SU-DHL-6 (cell line): ENCODE data around the gene PVR.

Experiments
- H2AFZ ChIP-seq: fragments of 200-600 bp; sonication (generic); 2 replicates; pipeline ENCODE4 v1.6.1; 2014; ENCODE audit warnings: low read depth, mild to moderate bottlenecking, moderate library complexity, mixed read lengths, antibody characterized with exemption, low read length; ENCODE audit not compliant: severe bottlenecking
- H3F3A ChIP-seq: fragments of 200-600 bp; shearing (Covaris generic); 2 replicates; pipeline ENCODE4 v1.6.0; 2016; ENCODE audit warnings: antibody characterized with exemption, mild to moderate bottlenecking; ENCODE audit not compliant: insufficient read depth
- H3K27ac ChIP-seq: fragments of 200-600 bp; sonication (generic); 2 replicates; pipeline ENCODE4 v1.5.1; 2016; ENCODE audit warnings: low read depth, mild to moderate bottlenecking, low read length, moderate library complexity, mixed read lengths
- H3K27me3 ChIP-seq: fragments of 200-600 bp; sonication (generic), shearing (Covaris generic); 2 replicates; pipeline ENCODE4 v1.6.0; 2014; ENCODE audit warnings: mild to moderate bottlenecking, low read length
- H3K36me3 ChIP-seq: fragments of 200-600 bp; sonication (generic); 2 replicates; pipeline ENCODE4 v1.6.1; 2014; ENCODE audit warnings: mild to moderate bottlenecking, low read length, mixed read lengths
- H3K4me2 ChIP-seq: fragments of 300-600, 200-600 bp; shearing (Covaris generic), sonication (generic); 2 replicates; pipeline ENCODE4 v1.6.0; 2014; ENCODE audit warnings: low read length, low read depth, mild to moderate bottlenecking; ENCODE audit not compliant: poor library complexity, severe bottlenecking
- H3K4me3 ChIP-seq: fragments of 200-600 bp; sonication (generic); 2 replicates; pipeline ENCODE4 v1.5.1; 2014; ENCODE audit warnings: antibody characterized with exemption, low read length, mild to moderate bottlenecking, mixed read lengths; ENCODE audit not compliant: insufficient read depth, poor library complexity, severe bottlenecking
- H3K79me2 ChIP-seq: fragments of 200-600 bp; sonication (generic); 2 replicates; pipeline ENCODE4 v1.6.1; 2014; ENCODE audit warnings: mild to moderate bottlenecking, low read length, moderate library complexity; ENCODE audit not compliant: insufficient read depth
- H3K9ac ChIP-seq: fragments of 200-600 bp; sonication (generic); 2 replicates; pipeline ENCODE4 v1.7.0; 2014; ENCODE audit warnings: mild to moderate bottlenecking, low read length
- H3K9me2 ChIP-seq: fragments of 200-600 bp; sonication (generic); replicated peaks from 2 replicates; pipeline ENCODE4 v1.6.1; 2014; ENCODE audit warnings: low read length; ENCODE audit not compliant: insufficient read depth
- H3K9me3 ChIP-seq: fragments of 200-600 bp; sonication (generic); 2 replicates; pipeline ENCODE4 v1.6.1; 2014; ENCODE audit warnings: low read length, mixed read lengths; ENCODE audit not compliant: insufficient read depth
- H4K20me1 ChIP-seq: fragments of 200-600 bp; sonication (generic); 2 replicates; pipeline ENCODE4 v1.6.1; 2014; ENCODE audit warnings: low read depth, mild to moderate bottlenecking, antibody characterized with exemption, low read length, moderate library complexity, mixed read lengths
- CTCF ChIP-seq: fragments of 200-600 bp; sonication (generic); IDR thresholded peaks from one replicate; pipeline ENCODE4 v1.5.1; 2017; ENCODE audit warnings: antibody characterized with exemption, mild to moderate bottlenecking, low read length, moderate library complexity; ENCODE audit not compliant: insufficient read depth, poor library complexity, severe bottlenecking
- EZH2phosphoT487 ChIP-seq: fragments of 200-600 bp; sonication (generic), shearing (Covaris generic); conservative IDR thresholded peaks from 2 replicates; pipeline ENCODE4 v1.6.1; 2018; ENCODE audit warnings: mild to moderate bottlenecking, antibody characterized with exemption, low read length, moderate library complexity, mixed read lengths

The PVR gene

GRCh38 chr19:44658069-44658733 lies 14.5 kb downstream of the PVR start:
- H3K36me3 ChIP-seq = no peaks in the 10 kb centered on the region
- H3K9me2 ChIP-seq = no peaks in the 10 kb centered on the region
- no peak overlapping the region for H3K9ac ChIP-seq
- H3K4me2 ChIP-seq = no peak overlapping the region
- H3K27ac ChIP-seq = no peak overlapping the region
- no peaks in the 10 kb centered on the region for H3K27me3 ChIP-seq
- H2AFZ ChIP-seq = no peak overlapping the region
- H3F3A ChIP-seq = no peaks in the 10 kb centered on the region
- no peaks in the 10 kb centered on the region for H3K79me2 ChIP-seq
- H3K4me3 ChIP-seq = no peak overlapping the region
- H3K9me3 ChIP-seq = no peaks in the 10 kb centered on the region
- TF ChIP-seq EZH2phosphoT487 = no peak
- no peaks in the 10 kb centered on the region for H4K20me1 ChIP-seq

GRCh38 chr19:44660081-44660480 lies 16.4 kb downstream of the PVR start:
- H4K20me1 ChIP-seq = no peaks in the 10 kb centered on the region
- no peaks in the 10 kb centered on the region for H3F3A ChIP-seq
- H3K27me3 ChIP-seq = no peaks in the 10 kb centered on the region
- H3K9me2 ChIP-seq = no peaks in the 10 kb centered on the region
- H3K4me3 ChIP-seq = no peak overlapping the region
- no peak overlapping the region for H3K27ac ChIP-seq
- no peak overlapping the region for H2AFZ ChIP-seq
- no peak overlapping the region for H3K9ac ChIP-seq
- TF ChIP-seq CTCF (no peak), EZH2phosphoT487 (no peak)
- no peaks in the 10 kb centered on the region for H3K79me2 ChIP-seq
- H3K36me3 ChIP-seq = no peaks in the 10 kb centered on the region
- H3K9me3 ChIP-seq = no peaks in the 10 kb centered on the region
- no peak overlapping the region for H3K4me2 ChIP-seq

GRCh38 chr19:44661205-44661604 lies 17.5 kb downstream of the PVR start:
- H3K4me2 ChIP-seq = no peak overlapping the region
- no peaks in the 10 kb centered on the region for H3K79me2 ChIP-seq
- no peak overlapping the region for H2AFZ ChIP-seq
- no peaks in the 10 kb centered on the region for H4K20me1 ChIP-seq
- H3K36me3 ChIP-seq = no peaks in the 10 kb centered on the region
- H3K27ac ChIP-seq = no peak overlapping the region
- TF ChIP-seq EZH2phosphoT487 (no peak), CTCF (no peak)
- no peaks in the 10 kb centered on the region for H3F3A ChIP-seq
- H3K9ac ChIP-seq = no peak overlapping the region
- no peaks in the 10 kb centered on the region for H3K9me2 ChIP-seq
- no peaks in the 10 kb centered on the region for H3K9me3 ChIP-seq
- no peaks in the 10 kb centered on the region for H3K27me3 ChIP-seq
- no peak overlapping the region for H3K4me3 ChIP-seq

- no peaks in the 10 kb centered on the region for H3K79me2 ChIP-seq
- no peaks in the 10 kb centered on the region for H3K27me3 ChIP-seq
- no peaks in the 10 kb centered on the region for H3K9me3 ChIP-seq
- no peak overlapping the region for H3K4me3 ChIP-seq
- H3K27ac ChIP-seq = no peak overlapping the region
- H3K36me3 ChIP-seq = no peaks in the 10 kb centered on the region
- no peak for TF ChIP-seq CTCF
- no peak for TF ChIP-seq EZH2phosphoT487
- no peak overlapping the region for H3K4me2 ChIP-seq
- no peak overlapping the region for H3K9ac ChIP-seq
- H3K9me2 ChIP-seq = no peaks in the 10 kb centered on the region
- no peaks in the 10 kb centered on the region for H3F3A ChIP-seq
- H4K20me1 ChIP-seq = no peaks in the 10 kb centered on the region
- no peak overlapping the region for H2AFZ ChIP-seq
Measured at GRCh38 chr19:44661904-44662303, 18.2 kb downstream of the PVR start.
